H1 (cell line): ENCODE measurements around the gene RHOG.

Source experiments
- CTCF ChIP-seq, 3 experiments: IDR thresholded peaks; 1 replicate in 2 of 3; 2 replicates in 1 of 3; pipeline versions ENCODE4 v1.5.1 to v1.6.1; 2011; ENCODE audit warnings: low read length in 3 of 3, mild to moderate bottlenecking in 3 of 3, inconsistent platforms in 2 of 3, low read depth in 1 of 3, moderate library complexity in 1 of 3; ENCODE audit not compliant: insufficient read depth in 1 of 3; ENCODE audit errors: control extremely low read depth in 1 of 3
- EP300 ChIP-seq, 2 experiments: IDR thresholded peaks; 1 replicate in 1 of 2; 2 replicates in 1 of 2; pipeline ENCODE4 v1.6.1; 2011 to 2012; ENCODE audit warnings: low read depth in 2 of 2, low read length in 2 of 2, mild to moderate bottlenecking in 2 of 2, borderline replicate concordance in 1 of 2, inconsistent platforms in 1 of 2, moderate library complexity in 1 of 2
- MAX ChIP-seq: IDR thresholded peaks from 2 replicates; pipeline ENCODE4 v1.6.1; 2012; ENCODE audit warnings: inconsistent platforms
- POLR2A ChIP-seq, 2 experiments: IDR thresholded peaks; 1 replicate in 1 of 2; 2 replicates in 1 of 2; pipeline ENCODE4 v1.6.1; 2011; ENCODE audit warnings: low read depth in 2 of 2, low read length in 2 of 2, mild to moderate bottlenecking in 2 of 2; ENCODE audit errors: control extremely low read depth in 1 of 2
- POLR2AphosphoS5 ChIP-seq: IDR thresholded peaks from 2 replicates; pipeline ENCODE4 v1.6.1; 2011; ENCODE audit warnings: low read depth, low read length

DNA sequence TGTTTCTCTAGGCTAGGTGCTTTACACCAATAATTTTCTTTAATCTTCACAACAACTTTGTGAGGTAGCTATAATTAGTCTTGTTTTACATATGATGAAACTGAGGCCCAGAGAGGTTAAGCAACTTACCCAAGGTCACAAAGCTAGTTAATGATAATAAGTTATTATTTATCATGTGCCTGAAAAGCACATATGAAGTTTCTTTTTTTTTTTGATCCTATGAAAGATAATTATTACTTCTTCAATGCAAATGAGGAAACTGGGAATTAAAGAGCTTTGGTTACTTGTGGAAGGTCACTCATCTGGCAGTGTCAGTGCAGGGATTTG is 37.5 kb upstream of the RHOG start:
- TF ChIP-seq EP300 (IDR thresholded peaks at IDR 0.05; ENCODE audit: borderline replicate concordance in 1 of 2, low read depth in 2 of 2, low read length in 2 of 2): no peak
- no peak for TF ChIP-seq CTCF (IDR thresholded peaks at IDR 0.05; ENCODE audit: control extremely low read depth in 1 of 3, insufficient read depth in 1 of 3, low read depth in 1 of 3, low read length in 3 of 3)
- TF ChIP-seq POLR2A (IDR thresholded peaks at IDR 0.05; ENCODE audit: control extremely low read depth in 1 of 2, low read depth in 2 of 2, low read length in 2 of 2): no peak
- TF ChIP-seq MAX: no peak
- no peak for TF ChIP-seq POLR2AphosphoS5
